Nephron (organoid): ENCODE measurements around the gene CRYBG3.

ENCODE experiments used
- H3K27ac Mint-ChIP-seq, 3 experiments: 2 replicates each; pipeline ENCODE4 v1.8.0; 2020; ENCODE audit warnings: mixed read lengths in 3 of 3, mild to moderate bottlenecking in 2 of 3, moderate library complexity in 1 of 3
- H3K27me3 Mint-ChIP-seq: 2 replicates; pipeline ENCODE4 v1.8.0; 2021; ENCODE audit warnings: low read depth, mild to moderate bottlenecking, moderate library complexity, mixed read lengths
- H3K36me3 Mint-ChIP-seq: 2 replicates; pipeline ENCODE4 v1.8.0; 2020; ENCODE audit warnings: low read depth, mixed read lengths
- H3K4me1 Mint-ChIP-seq: 2 replicates; pipeline ENCODE4 v1.8.0; 2020; ENCODE audit warnings: mixed read lengths
- H3K4me3 Mint-ChIP-seq, 3 experiments: 2 replicates each; pipeline ENCODE4 v1.8.0; 2020; ENCODE audit warnings: mild to moderate bottlenecking in 3 of 3, mixed read lengths in 3 of 3, moderate library complexity in 2 of 3
- H3K9me3 Mint-ChIP-seq: 2 replicates; pipeline ENCODE4 v1.8.0; 2020; ENCODE audit warnings: mixed read lengths
- CTCF ChIP-seq, 3 experiments: fragments of 200-600 bp; sonication (generic); IDR thresholded peaks; one replicate each; pipeline ENCODE4 v1.5.0; 2021; ENCODE audit warnings: antibody characterized with exemption in 3 of 3; ENCODE audit not compliant: unreplicated experiment in 3 of 3

The CRYBG3 gene

GRCh38 chr3:97839944-97840343 lies 18.1 kb downstream of the CRYBG3 start:
- Mint-ChIP-seq H3K4me3 (no peak overlapping the region), H3K36me3 (peaks cover 6% of the 10 kb centered on the region), H3K9me3 (no peaks in the 10 kb centered on the region), H3K4me1 (no peaks in the 10 kb centered on the region), H3K27ac (no peak overlapping the region), H3K27me3 (no peaks in the 10 kb centered on the region)
- no peak for TF ChIP-seq CTCF (IDR thresholded peaks at IDR 0.05; ENCODE audit: unreplicated experiment in 3 of 3)

- Mint-ChIP-seq H3K36me3 (peaks cover 11% of the 10 kb centered on the region), H3K9me3 (no peaks in the 10 kb centered on the region), H3K4me1 (no peaks in the 10 kb centered on the region), H3K27me3 (no peaks in the 10 kb centered on the region), H3K4me3 (no peak overlapping the region), H3K27ac (no peak overlapping the region)
- TF ChIP-seq CTCF (IDR thresholded peaks at IDR 0.05; ENCODE audit: unreplicated experiment in 3 of 3), result no peak
Observed at GRCh38 chr3:97841304-97841703, 19.5 kb downstream of the CRYBG3 start.

- H3K4me3 Mint-ChIP-seq, result no peak overlapping the region
- H3K4me1 Mint-ChIP-seq, result no peaks in the 10 kb centered on the region
- H3K36me3 Mint-ChIP-seq, result peaks cover 14% of the 10 kb centered on the region
- no peak for TF ChIP-seq CTCF (IDR thresholded peaks at IDR 0.05; ENCODE audit: unreplicated experiment in 3 of 3)
- no peaks in the 10 kb centered on the region for H3K9me3 Mint-ChIP-seq
- H3K27ac Mint-ChIP-seq, result no peak overlapping the region
- H3K27me3 Mint-ChIP-seq, result no peaks in the 10 kb centered on the region
Observed at GRCh38 chr3:97841956-97842355, 20.1 kb downstream of the CRYBG3 start.

GRCh38 chr3:97848779-97849178 lies 27.0 kb downstream of the CRYBG3 start:
- Mint-ChIP-seq H3K27me3 (no peaks in the 10 kb centered on the region), H3K27ac (no peak overlapping the region), H3K4me1 (no peaks in the 10 kb centered on the region), H3K9me3 (peaks cover 18% of the 10 kb centered on the region), H3K36me3 (peaks cover 31% of the 10 kb centered on the region), H3K4me3 (no peak overlapping the region)
- TF ChIP-seq CTCF (IDR thresholded peaks at IDR 0.05; ENCODE audit: unreplicated experiment in 3 of 3), result no peak

- peaks cover 39% of the 10 kb centered on the region for H3K9me3 Mint-ChIP-seq
- TF ChIP-seq CTCF (IDR thresholded peaks at IDR 0.05; ENCODE audit: unreplicated experiment in 3 of 3), result no peak
- no peak overlapping the region for H3K4me3 Mint-ChIP-seq
- no peaks in the 10 kb centered on the region for H3K27me3 Mint-ChIP-seq
- H3K36me3 Mint-ChIP-seq, result peaks cover 20% of the 10 kb centered on the region
- H3K4me1 Mint-ChIP-seq, result no peaks in the 10 kb centered on the region
- no peak overlapping the region for H3K27ac Mint-ChIP-seq
Observed at GRCh38 chr3:97857401-97857800, 35.6 kb downstream of the CRYBG3 start.

GRCh38 chr3:97860364-97860763 lies 38.6 kb downstream of the CRYBG3 start:
- Mint-ChIP-seq H3K4me3 (no peak overlapping the region), H3K4me1 (no peaks in the 10 kb centered on the region), H3K36me3 (peaks cover 4% of the 10 kb centered on the region), H3K27me3 (no peaks in the 10 kb centered on the region), H3K27ac (no peak overlapping the region), H3K9me3 (peaks cover 17% of the 10 kb centered on the region)
- TF ChIP-seq CTCF (IDR thresholded peaks at IDR 0.05; ENCODE audit: unreplicated experiment in 3 of 3), result no peak
